GM12892 (cell line): ENCODE results near the gene DPYD. TPM values are rescaled to one million over a fixed set of nuclear protein-coding genes. Genes with fewer than 3 reads are reported as not detected.

Experiments
- DNase-seq: peaks from one replicate; pipeline ENCODE4 v3.0.0; 2011; ENCODE audit not compliant: insufficient read length
- FAIRE-seq: peaks from 2 replicates; lab custom pipeline; 2011; peaks lifted over from hg19 to GRCh38; lab: Jason Lieb, UNC
- POLR2A ChIP-seq: IDR thresholded peaks from 2 replicates; pipeline ENCODE4 v1.6.1; 2011; ENCODE audit warnings: low read depth, low read length, control low read depth
- POLR2AphosphoS5 ChIP-seq: IDR thresholded peaks from 2 replicates; pipeline ENCODE4 v1.6.1; 2011; ENCODE audit warnings: low read depth, low read length, control low read depth
- TAF1 ChIP-seq: IDR thresholded peaks from 2 replicates; pipeline ENCODE4 v1.6.1; 2011; ENCODE audit warnings: low read depth, mild to moderate bottlenecking, control low read depth, low read length, borderline replicate concordance
- polyA plus RNA-seq: library from polyadenylated mRNA; unstranded; fragments of >200 nt; gene quantifications from one replicate; pipeline ENCODE4 v1.2.1, GENCODE V29; 2012; ENCODE audit warnings: missing spikeins, inconsistent platforms; ENCODE audit not compliant: missing spikeins

The DPYD gene
- 0.21 TPM for polyA plus RNA-seq

DNA sequence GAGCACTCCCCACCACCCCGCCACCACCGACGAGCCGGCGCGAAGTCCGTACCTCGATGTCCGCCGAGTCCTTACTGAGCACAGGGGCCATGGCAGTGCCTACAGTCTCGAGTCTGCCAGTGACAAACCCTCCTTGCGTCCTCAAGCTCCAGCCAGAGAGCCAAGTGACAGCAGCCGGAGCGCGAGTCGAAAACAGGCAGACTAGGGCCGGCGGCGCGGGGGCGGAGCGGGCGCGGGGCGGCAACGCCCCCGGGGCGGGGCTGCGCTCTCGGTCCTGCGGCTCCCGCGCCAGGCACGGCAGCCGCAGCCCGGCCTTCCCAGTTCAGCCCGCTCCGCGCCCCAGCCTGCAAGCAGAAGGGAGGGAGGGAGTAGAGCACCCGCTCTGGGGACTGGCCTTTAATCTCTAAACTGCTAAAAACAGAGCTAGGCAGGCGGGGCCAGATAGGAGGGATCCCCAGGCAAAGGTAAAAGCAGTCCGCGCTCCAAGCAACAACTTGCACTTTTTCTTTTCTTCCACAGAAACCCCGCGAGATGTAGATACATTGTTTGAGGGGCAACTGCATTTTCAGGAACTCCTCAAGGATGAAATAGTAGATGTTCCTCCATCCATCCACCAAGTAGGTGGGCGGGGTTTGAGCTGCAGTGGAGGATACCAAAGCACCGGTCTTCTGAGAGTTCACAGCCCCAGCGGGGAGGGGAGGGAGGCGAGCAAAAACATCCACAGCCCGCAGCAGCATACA lies at the start of gene DPYD:
Gene DPYD (minus strand): TSS at position 203 of the 740 bp plus-strand sequence. CDS start 112 bp downstream, at position 91.
- FAIRE-seq (peak; percentile 90), DNase-seq (peak; percentile 43)
- no peak for TF ChIP-seq POLR2A
- no peak for TF ChIP-seq TAF1
- no peak for TF ChIP-seq POLR2AphosphoS5

DNA sequence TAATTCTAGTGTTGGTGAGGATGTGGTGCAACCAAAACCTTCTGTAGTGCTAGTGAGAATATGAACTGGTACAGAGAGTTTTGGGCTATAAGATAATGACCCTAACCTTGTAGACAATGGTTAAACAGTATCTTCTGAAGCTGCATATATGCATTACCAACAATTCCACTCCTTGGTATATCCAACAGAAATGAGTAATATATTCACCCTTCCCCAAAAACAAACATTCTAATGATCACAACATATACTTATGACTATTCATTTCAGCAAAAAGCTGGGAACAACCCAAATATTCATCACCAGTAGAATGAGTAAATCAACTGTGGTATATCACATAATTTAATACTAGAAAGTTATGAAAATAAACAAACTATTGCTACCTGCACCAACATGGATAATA lies 39.6 kb upstream of the DPYD start:
- DNase-seq = no peak
- FAIRE-seq = no peak
- TF ChIP-seq TAF1 (no peak), POLR2AphosphoS5 (no peak), POLR2A (no peak)

DNA sequence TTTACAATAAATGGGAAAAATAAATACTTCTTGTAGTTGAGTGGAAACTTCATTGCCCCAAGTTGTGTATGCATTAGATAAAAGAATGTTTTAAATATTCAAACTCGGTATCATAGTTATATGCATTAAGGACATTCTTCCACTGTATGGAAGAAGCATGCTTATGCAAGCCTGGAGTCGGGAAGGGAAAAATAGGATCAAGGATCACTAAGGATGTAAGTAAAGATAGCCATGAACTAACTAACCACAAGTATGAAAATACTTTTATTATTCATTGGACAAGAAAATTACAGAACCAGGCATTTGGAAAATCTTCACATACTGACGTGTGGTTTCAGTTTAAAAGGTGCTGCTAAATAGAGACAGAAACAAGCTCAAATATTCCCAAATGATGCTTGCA lies 26.9 kb upstream of the DPYD start:
- FAIRE-seq (no peak), DNase-seq (no peak)
- TF ChIP-seq TAF1 (no peak), POLR2A (no peak), POLR2AphosphoS5 (no peak)

DNA sequence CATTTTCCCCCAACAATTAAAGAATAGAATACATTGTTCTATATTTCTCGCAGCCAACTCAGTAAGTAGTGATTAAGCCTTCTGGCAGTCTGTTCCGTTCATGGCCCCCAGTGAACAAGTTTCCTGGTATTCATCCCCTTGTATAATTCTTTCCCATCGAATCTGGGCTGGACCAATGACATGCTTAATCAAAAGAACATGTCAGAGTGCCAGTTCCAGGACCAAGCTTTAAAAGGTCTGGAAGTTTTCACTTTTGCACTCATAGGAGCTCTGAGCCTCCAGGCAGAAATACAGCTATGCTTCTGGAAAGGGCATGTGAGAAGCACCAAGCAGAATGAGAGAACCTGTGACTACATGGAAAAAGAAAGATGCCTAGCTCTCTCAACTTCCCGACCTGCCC lies 22.5 kb upstream of the DPYD start:
- FAIRE-seq = no peak
- DNase-seq = no peak
- no peak for TF ChIP-seq POLR2AphosphoS5
- no peak for TF ChIP-seq TAF1
- TF ChIP-seq POLR2A = no peak

DNA sequence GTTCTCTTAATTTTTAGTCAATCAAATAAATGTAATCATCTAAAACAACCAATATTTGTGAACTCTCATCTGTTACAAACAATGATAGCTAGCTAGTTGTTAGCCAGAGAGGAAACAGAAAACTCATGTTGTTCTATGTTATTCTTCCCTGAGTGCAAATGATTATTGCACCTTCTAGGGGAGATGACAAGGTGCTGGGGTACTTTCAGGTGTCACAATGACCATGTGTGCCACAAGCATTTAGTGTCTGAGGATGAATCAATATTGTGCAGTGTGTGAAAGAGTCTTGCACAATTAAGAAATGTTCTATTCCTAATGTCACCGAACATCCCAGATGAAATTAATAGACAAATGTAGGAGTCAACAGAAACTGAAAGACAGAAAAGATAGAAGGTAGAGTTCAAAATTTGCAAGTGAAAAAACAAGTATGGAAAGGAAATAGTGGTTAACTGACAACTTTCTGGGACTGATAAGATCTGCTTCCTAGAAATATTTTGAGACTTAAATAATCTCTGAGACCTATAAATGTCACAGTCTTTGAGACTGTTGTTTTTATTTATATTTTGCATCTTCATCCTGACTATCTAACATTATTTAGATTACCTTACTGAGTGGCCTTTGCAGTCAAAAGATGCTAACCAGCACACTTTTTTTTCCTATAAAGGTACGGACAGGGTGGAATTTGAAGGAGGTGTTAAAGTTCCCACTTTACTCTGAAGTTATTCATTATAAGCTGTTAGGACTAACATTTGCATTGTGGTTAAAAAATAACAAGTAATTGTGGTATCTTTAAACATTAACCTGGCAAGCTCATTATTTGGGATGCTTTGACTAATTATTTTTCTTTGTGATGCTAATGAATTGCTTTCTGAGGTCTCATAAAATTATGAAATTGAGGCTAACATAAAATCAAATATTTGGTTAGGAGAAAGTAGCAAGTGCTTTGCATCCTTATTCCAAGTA lies 21.6 kb upstream of the DPYD start:
- FAIRE-seq = no peak
- TF ChIP-seq POLR2A (no peak), TAF1 (no peak), POLR2AphosphoS5 (no peak)
- no peak for DNase-seq

DNA sequence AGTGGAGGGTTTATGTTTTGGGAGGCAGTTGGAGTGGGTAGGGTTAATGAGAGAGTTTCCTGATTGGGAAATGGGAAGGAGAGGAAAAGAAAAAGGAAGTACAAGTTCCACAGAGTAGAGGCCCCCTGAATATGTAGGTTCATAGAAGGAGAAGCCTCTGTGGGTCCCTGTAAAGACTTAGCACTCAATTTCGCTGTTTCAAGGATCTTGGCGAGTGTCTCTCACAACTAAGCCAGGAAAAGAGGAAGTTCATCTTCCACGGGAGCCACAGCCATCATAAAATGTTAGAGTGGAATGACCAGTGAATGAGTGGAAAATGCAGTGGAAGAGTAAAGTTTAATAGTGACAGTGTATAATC lies 17.4 kb upstream of the DPYD start:
- FAIRE-seq = no peak
- DNase-seq = no peak
- TF ChIP-seq POLR2A (no peak), POLR2AphosphoS5 (no peak), TAF1 (no peak)

DNA sequence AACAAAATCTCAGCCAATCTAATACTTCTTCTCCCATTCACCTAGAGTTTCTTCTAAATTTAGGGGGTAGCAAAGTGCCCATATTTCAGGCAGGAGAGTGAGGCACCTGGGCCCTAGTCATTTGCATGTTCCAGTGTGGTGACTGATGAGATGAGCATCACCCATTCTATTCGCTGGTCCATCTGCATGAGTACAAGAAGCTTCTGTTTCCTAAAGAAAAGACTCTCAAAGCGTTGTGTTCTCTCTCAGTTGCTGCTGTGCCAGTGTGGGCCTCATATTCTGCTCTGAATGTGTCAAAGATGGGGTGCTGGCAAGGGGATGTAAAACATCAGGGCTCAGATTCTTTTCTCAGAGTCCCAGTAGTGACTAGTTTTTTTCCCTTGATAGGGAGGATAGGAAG lies 16.1 kb upstream of the DPYD start:
- no peak for FAIRE-seq

DNA sequence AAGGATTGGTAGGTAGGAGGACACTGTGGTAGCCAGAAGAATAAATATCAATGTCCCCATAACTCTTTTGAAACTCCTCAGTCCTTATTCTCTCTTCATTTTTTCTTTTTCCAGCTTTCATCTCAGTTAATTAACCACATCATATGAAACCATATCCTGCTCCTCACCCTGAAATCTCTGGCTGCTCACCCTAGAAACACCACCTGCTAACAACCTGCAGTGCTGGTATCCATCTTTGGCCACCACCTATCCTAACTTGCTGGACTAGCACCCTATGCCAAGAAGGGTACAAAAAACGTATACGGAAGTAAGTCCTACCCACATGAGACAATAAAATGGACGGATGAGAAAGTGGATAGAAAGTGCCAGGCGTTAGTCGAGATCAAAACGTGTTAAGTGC lies 13.7 kb upstream of the DPYD start:
- no peak for FAIRE-seq
- no peak for DNase-seq
- TF ChIP-seq TAF1 = no peak

More for the DNA sequence above, 16.1 kb upstream of the DPYD start:
- no peak for DNase-seq
- TF ChIP-seq TAF1 = no peak
- no peak for TF ChIP-seq POLR2A

DNA sequence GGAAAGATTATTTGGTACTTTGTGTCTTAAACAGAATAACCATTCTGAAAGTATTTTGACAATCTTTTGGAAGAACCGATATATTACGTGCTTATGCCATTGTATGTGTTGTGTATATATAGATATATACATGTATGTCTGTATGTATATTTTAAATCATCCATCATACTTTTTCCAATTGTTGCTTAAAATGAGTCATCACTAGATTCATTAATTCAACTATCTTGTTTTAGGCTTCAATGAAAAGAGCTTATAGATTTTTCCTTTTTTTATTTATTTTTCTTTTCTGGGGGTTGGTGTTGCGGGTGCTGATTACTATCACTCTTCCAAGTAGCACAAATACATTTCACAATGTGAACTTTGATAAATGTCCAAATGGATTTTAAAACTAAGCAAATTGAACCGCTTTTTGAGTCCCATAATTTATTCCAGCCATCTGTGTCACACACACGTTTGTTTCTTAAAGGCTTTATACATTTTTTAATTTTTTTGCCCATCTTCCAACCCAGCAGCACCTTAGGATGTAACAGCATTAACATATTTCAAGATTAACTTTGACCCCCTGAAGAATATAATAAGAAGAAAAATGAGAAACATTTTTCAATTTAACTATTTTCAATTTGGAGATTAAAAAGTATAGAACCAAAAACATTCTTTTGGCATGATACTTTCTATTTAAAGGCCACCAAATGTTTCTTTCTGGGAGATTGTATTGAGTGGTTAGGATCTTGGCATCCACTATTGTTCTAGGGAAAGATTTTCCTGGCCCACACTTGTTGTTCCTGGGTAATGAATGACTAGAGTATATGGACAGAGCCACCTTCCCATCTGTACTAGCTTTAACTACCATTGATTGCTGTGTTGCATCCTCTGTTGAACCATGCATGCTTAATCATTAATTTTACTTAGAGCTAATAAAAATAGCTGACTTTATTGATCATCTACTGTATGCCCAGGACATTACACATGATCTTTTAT lies 9.3 kb upstream of the DPYD start:
- no peak for DNase-seq
- TF ChIP-seq POLR2AphosphoS5 = no peak
- TF ChIP-seq POLR2A = no peak
- TF ChIP-seq TAF1 = no peak
- FAIRE-seq = no peak

DNA sequence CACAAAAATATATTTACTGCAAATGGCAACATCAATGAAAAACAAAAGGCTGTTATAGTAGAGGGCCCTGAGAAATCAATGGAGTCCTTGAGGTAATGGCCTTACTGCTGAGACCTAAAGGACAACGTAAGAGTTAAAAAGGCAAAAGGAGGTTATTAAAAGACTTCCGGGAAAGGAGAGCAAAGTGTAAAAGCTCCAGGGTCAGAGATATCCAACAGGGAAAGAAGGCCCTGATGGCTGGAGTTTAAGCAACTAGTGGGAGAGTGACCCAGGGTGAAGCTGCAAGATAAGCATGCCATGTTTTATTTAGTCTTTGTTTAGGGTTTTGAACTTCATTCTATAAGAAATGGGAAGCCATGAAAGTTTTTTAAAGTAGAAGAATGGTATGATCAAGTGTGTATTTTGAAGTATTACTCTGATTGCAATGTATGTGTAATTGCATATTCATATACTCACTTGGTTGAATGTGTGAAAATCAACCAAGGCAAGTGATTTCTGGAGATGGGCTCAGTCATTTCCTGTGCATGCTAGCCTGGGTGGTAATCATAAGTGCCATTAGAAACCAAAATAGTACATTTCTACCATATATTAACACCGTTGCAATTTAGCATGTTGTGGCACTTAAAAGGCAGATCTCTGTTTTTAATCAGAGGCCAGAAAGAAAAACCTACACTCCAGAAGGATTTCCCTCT lies 5.3 kb upstream of the DPYD start:
- DNase-seq (no peak), FAIRE-seq (no peak)
- TF ChIP-seq TAF1 (no peak), POLR2A (no peak), POLR2AphosphoS5 (no peak)

DNA sequence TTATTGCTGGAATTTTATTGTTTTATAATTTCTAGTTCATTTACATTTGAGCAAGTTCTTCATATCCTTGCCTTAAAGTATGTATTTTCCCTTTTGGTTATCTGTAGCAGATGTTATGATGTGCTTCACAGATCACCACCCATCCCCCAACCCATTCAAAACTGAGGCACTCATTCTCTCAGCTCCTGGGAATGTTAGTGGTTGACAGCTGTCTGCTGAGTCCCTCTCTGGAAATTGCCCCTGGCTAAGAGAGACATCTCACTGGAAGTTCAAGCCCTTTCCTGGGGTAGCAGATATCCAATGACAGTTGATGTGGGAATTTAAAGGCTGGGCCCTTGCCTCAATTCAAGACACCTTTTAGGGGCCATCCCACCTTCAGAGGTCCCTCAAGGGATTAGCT lies 4.3 kb upstream of the DPYD start:
- DNase-seq (no peak), FAIRE-seq (no peak)
- TF ChIP-seq POLR2AphosphoS5 (no peak), POLR2A (no peak), TAF1 (no peak)

DNA sequence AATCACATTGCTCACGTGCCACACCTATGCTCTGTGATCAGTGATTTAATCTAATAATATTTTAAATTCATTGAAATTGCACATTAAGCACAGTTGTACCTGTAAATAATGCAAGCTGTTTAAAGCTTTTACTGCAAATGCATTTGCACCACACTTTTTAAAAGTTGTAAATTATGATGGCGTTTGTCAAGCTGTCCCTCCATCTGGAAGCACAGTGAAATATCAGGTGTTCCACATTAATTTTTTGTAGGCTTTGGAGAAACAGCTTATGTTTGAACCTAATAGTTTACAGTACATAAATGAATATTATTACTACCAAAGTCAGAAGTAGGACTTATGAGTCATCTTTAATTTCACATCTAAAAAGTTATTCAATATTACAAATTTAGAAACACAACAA lies 3.0 kb upstream of the DPYD start:
- no peak for DNase-seq
- TF ChIP-seq POLR2A = no peak
- TF ChIP-seq POLR2AphosphoS5 = no peak
- no peak for TF ChIP-seq TAF1

More for the DNA sequence above, 3.0 kb upstream of the DPYD start:
- FAIRE-seq = no peak
